Forelimb muscle (tissue), 1 donor: ENCODE measurements around the gene MYH10. TPM values are rescaled to one million over a fixed set of nuclear protein-coding genes. Genes with fewer than 3 reads are reported as not detected.
"Not testable (repeated sequence)": the region's sequence is repeated elsewhere in the genome, so short reads cannot be mapped to it uniquely, and the experiment has no call there.

Experiments used
- DNase-seq: peaks from one replicate; pipeline ENCODE4 v3.0.0-alpha.2; 2013; ENCODE audit warnings: low read depth
- polyA plus RNA-seq: library from polyadenylated mRNA; unstranded; fragments of 120-200 nt; gene quantifications from one replicate; pipeline ENCODE4 v1.2.1, GENCODE V29; 2013; ENCODE audit not compliant: insufficient read length

The MYH10 gene
- 52.2 TPM for polyA plus RNA-seq

GRCh38 chr17:8630227-8630801 is at the start of gene MYH10:
TSS of gene MYH10 (minus strand) at chr17:8630725. CDS start at chr17:8623246, 7,479 bp downstream.
- DNase-seq = no peak

GRCh38 chr17:8679126-8679525 is 48.6 kb upstream of the MYH10 start:
- DNase-seq = no peak

GRCh38 chr17:8675306-8675705 is 44.8 kb upstream of the MYH10 start:
- DNase-seq = no peak

GRCh38 chr17:8674344-8675305 is 44.1 kb upstream of the MYH10 start:
- DNase-seq = no peak

- DNase-seq = no peak
Observed at GRCh38 chr17:8673612-8674011, 43.1 kb upstream of the MYH10 start.

GRCh38 chr17:8672326-8672725 is 41.8 kb upstream of the MYH10 start:
- DNase-seq = no peak

- DNase-seq = no peak
Observed at GRCh38 chr17:8670421-8670820, 39.9 kb upstream of the MYH10 start.

GRCh38 chr17:8668176-8668740 is 37.7 kb upstream of the MYH10 start:
- no peak for DNase-seq

GRCh38 chr17:8667421-8667820 is 36.9 kb upstream of the MYH10 start:
- DNase-seq = no peak

- DNase-seq = no peak
Observed at GRCh38 chr17:8665684-8666083, 35.2 kb upstream of the MYH10 start.

- no peak for DNase-seq
Observed at GRCh38 chr17:8664456-8665126, 34.1 kb upstream of the MYH10 start.

GRCh38 chr17:8662973-8663372 is 32.4 kb upstream of the MYH10 start:
- DNase-seq = no peak

GRCh38 chr17:8662076-8662831 is 31.7 kb upstream of the MYH10 start:
- no peak for DNase-seq

- DNase-seq = not testable (repeated sequence)
Observed at GRCh38 chr17:8660709-8661108, 30.2 kb upstream of the MYH10 start.

GRCh38 chr17:8659758-8660410 is 29.4 kb upstream of the MYH10 start:
- no peak for DNase-seq

- no peak for DNase-seq
Observed at GRCh38 chr17:8658810-8659209, 28.3 kb upstream of the MYH10 start.

- DNase-seq = no peak
Observed at GRCh38 chr17:8656693-8657092, 26.2 kb upstream of the MYH10 start.

- DNase-seq = no peak
Observed at GRCh38 chr17:8654822-8655221, 24.3 kb upstream of the MYH10 start.

GRCh38 chr17:8651013-8651412 is 20.5 kb upstream of the MYH10 start:
- no peak for DNase-seq

GRCh38 chr17:8650119-8650499 is 19.6 kb upstream of the MYH10 start:
- no peak for DNase-seq
